TTC549 (cell line): ENCODE results near the gene TRIB2.

Experiments
- FAIRE-seq: peaks from 2 replicates; lab custom pipeline; 2012; peaks lifted over from hg19 to GRCh38; lab: Jason Lieb, UNC

TRIB2 gene

DNA sequence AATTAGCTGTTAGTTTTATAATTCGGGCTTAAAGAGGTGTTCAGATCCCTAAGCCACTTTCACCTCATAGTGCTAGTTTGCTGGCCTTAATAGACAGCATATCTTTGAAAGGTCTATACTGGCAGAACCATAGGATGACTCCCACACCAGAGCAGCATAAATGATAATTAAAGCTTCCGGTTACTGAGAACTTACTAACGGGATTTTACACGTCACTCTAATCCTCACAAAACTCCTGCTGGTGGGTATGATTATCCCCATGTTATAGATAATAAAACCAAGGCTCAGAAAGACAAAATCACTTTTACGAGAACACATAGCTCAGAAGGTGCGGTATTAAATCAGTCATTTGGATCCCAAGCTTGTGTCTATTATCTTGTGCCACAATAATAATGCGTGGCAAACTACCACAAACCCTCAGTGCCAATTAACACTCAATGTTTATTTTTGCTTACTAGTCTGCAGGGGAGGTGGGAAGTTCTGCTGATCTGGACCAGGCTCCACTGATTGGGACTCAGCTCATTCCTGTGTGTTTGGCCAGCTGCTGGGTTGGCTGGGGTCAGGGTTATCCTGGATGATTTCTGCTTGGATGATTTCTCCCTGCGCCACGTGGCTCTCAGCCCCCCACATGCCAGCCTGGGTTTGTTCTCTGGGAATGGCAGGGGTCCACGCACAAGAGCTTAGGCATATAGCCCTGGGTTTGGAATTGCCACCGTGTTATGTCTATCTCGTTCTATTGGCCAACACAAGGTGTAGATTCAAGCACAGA, 62.3 kb downstream of the TRIB2 start:
- no peak for FAIRE-seq

GRCh38 chr2:12781329-12781728, 64.6 kb downstream of the TRIB2 start:
- FAIRE-seq: no peak

- FAIRE-seq: no peak
These were observed 71.4 kb downstream of the TRIB2 start for GRCh38 chr2:12787891-12788801.

GRCh38 chr2:12791906-12792305, 75.2 kb downstream of the TRIB2 start:
- no peak for FAIRE-seq
